GM21576 (cell line): ENCODE data around the gene TADA2A.
"Not testable (repeated sequence)": the region's sequence is repeated elsewhere in the genome, so short reads cannot be mapped to it uniquely, and the experiment has no call there.

Experiments used
- ATAC-seq: cut with Tn5 transposase; IDR thresholded peaks from one replicate; pipeline ENCODE4 v1.9.1; 2021; ENCODE audit warnings: mild to moderate bottlenecking, moderate library complexity; ENCODE audit not compliant: unreplicated experiment

TADA2A gene

DNA sequence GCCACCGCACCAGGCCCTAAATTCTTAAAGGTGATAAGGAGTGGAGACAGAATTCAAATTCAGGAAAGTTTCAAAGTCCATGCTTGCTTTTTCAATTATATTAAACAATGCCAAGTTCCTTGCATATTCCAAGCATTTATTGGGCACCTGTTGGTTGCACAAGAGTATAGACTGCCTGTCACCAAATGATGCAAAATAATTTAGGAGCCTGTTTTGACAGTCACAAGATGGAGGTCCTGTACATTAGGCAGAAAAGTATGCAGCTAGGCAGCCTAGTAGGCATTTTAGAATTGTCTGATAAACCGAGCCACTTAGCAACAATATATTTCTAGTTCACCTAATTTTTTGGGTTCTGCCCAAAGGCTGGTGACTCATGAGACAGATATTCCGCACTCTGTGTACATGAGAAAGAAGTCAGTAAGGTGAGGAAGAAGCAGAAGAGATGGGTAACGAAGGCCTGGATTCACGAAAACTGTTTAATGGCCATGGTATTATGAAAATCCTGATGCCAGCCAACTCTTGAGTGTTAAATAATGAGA is 7.4 kb upstream of the TADA2A start:
- no peak for ATAC-seq

DNA sequence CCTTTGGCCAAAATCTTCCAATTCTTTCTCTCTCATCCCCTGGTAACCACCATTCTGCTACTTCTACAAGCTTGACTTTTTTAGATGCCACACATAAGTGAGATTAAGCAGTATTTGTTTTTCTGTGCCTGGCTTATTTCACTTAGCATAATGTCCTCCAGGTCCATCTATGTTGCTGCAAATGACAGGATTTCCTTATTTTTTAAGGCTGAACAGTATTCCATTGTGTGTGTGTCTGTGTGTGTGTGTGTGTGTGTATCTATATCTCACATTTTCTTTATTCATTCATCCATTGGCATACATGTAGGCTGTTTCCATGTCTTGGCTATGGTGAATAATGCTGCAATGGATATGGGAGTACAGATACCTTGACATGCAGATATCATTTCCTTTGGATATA is 6.2 kb upstream of the TADA2A start:
- ATAC-seq = no peak

DNA sequence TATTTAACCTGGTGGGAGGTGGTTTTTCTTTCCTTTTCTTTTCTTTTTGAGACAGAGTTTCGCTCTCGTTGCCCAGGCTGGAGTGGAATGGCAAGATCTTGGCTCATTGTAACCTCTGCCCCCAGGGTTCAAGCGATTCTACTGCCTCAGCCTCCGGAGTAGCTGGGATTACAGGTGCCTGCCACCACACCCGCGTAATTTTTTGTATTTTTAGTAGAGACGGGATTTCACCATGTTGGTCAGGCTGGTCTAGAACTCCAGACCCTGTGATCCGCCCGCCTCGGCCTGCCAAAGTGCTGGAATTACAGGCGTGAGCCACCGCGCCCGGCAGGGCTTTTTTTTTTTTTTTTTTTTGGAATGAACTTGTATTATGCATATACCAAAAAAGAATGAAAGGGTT is 1.2 kb upstream of the TADA2A start:
- not testable (repeated sequence) for ATAC-seq

DNA sequence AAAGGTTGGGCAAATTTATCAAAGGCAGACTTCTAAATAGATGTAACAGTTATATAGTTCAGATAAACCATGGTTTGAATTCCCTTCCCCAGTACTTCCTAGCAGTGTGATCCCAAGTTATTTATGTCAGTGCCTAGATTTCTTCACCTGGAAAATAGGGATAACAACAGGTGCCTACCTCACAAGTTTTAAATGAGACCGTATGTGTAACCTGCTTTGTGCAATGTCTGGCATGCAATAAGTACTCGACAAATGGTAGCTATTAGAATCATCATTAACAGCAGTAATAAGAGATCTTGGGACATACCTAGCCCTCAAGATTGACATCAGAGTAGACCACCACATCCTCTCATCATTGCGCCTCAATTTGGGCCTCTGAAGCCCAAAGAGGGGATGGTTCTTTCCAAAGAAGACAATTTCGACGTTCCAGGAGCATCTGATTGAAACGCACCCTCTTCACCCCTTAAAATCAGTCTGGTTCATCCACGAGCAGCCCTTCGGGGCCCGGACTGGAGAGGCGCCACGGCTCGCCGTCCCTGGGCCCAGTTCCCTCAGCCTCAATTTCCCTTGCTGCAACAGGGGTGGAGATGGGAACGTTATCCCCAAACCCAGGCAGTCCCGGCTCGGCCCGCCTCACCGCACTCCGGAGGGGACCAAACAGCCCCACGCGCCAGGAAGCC is 591 bp upstream of the TADA2A start:
- ATAC-seq = no peak

DNA sequence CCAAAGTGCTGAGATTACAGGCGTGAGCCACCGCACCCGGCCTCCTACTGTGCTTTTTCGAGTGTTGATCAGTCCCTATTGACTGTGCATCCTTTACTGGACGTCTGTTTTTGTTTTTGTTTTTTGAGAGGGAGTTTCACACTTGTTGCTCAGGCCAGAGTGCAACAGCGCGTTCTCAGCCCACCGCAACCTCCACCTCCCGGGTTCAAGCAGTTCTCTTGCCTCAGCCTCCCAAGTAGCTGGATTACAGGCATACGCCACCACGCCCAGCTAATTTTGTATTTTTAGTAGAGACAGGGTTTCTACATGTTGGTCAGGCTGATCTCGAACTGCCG is 1.4 kb downstream of the TADA2A start:
- ATAC-seq = not testable (repeated sequence)

DNA sequence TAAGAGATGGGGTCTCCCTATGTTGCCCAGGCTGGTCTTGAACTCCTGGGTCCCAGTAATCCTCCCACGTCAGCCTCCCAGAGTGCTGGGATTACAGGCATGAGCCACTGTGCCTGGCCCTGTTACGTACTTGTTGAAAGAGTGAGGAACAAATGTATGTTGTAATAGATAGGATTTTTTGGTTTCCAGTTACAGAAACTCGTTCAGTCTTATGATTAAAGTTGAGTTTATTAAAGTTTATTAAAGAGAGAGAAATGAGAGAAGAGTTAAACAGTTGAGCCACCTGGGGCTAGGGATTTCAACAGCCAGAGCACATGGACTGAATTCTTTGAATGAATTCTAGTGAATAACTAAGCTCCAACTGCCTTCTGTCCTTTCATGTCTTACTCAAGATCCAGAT is 3.7 kb downstream of the TADA2A start:
- ATAC-seq = no peak

DNA sequence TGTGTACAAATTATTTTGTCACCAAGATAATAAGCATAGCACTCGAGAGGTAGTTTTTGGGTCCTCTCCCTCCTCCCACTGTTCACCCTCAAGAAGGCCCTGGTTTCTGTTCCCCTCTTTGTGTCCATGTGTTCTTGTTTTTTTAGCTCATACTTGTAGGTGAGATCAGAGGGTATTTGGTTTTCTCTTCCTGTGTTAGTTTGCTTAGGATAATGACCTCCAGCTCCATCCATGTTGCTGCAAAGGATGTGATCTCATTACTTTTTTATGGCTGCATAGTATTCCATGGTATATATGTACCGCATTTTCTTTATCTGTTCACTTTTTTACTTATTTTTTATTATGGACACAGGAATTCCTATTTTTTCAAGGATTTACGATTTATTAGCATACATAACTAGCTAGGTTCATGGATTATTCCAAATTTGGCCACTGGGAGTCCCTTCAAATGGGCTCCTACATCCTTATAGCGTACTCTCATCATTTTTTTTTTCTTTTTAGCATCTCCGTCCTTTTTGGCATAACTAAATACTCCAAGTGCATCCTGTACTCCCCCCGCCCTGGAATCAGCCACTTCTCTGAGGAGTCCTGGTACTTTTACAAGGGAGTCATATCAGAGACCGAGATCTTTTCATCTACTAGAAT is 7.3 kb downstream of the TADA2A start:
- no peak for ATAC-seq

DNA sequence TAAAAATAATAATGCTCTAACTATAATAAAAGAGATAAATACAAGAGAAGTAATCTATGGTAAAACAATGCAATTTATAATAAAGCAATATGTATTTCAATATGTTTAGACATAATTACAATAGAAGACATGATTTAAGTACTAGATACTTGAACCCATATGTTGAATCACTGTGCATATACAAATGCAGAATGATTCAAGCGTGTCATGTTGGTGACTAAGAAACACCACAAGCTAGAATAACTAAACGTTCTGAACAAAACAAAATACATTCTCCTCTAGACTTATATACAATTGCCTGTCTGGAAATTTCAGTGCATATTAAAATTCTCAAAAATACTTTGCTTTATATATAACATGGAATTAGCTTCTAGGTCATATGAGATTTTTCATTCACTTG is 11.2 kb downstream of the TADA2A start:
- ATAC-seq = no peak

DNA sequence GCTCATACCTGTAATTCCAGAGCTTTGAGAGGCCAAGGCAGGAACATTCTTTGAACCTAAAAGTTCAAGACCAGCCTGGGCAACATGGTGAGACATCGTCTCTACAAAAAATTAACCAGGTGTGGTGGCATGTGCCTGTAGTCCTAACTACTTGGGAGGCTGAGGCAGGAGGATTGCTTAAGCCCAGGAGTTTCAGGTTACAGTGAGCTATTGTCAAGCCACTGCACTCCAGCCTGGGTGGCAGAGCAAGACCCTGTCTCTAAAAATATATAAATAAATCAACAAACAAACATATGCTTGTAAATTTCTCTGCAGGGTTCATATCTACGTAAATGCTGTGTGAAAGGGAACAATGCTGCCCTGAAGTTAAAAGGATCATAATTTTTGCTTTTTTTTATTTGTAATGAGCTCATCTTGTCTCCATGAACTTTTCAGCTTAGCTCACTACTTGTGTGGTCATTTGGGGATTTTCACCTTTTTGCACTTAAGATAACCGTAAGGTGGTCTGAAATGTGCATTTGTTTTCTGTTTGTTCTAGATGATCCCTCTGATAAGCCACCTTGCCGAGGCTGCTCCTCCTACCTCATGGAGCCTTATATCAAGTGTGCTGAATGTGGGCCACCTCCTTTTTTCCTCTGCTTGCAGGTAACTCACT is 16.4 kb downstream of the TADA2A start:
- no peak for ATAC-seq

DNA sequence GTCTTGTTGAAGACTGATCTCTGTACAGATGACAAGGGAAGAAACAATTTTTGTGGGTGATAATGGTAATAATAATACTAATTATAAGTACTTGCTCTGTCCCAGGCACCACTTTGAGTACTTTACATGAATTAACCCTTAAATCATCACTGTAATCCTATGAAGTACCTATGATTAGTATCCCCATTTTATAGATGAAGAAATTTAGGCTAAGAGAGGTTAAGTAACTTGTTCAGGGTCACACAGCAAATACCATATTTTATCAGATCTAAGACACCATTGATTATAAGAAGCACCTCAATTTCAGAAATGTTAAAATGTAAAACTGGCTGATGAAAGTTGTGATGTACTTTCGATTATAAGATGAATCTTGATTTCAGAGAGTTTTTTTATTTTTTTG is 18.6 kb downstream of the TADA2A start:
- no peak for ATAC-seq

DNA sequence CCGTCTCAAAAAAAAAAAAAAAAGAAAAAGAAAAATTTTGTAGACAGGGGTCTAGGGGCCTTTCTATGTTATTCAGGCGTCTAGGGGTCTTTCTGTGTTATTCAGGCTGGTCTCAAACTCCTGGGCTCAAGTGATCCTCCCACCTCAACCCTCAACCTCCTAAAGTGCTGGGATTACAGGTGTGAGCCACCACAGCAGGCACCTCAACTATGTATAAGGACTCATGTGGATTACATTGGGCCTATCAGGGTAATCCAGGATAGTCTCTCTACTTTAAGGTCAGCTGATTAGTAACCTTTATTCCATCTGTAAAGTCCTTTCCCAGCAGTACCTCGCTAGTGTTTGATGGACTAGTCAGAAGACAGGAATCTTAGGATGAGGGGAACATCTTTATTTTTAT is 22.4 kb downstream of the TADA2A start:
- ATAC-seq = no peak

DNA sequence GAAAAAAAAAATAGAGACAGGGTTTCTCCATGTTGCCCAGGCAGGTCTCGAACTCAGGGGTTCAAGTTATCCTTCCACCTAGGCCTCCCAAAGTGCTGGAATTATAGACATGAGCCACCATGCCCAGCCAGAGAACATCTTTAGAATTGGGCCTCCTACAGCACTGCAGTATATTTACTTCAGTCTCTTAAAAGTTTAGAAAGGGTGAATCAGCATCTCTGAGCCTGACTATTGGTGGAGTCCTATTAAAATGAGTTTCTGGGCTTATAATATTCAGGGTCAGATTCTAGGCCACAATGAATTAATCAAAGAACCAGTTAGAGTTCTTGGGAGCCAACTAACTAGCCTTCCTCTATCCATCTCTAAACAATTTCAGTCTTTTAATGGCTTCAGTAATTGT is 22.8 kb downstream of the TADA2A start:
- ATAC-seq = no peak

DNA sequence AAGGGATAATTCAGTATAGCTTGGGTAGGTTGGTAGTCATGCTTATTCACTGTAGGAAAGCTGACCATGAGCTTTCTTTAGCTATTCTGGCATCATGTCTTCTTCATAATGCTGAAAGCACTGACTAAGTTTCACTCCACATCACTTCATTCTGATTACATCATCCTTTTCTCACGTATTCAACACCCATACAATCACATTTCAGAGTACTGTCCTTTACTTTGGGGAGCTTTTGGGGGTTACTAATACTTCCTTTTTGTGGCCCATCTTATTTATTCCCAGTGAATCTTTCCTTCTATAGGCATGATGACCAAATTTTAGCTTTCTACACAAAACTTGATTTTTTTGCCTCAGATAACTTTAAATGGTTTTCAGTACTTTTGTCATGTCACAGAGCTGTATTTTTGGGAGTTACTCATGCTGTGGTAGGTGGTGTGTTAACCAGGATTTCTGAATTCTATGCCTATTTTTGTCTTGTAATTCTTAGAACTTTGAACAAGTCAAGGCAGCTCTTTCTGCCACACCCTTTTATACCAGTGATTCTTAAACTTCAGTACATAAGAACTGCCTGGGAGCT is 23.5 kb downstream of the TADA2A start:
- ATAC-seq = no peak

DNA sequence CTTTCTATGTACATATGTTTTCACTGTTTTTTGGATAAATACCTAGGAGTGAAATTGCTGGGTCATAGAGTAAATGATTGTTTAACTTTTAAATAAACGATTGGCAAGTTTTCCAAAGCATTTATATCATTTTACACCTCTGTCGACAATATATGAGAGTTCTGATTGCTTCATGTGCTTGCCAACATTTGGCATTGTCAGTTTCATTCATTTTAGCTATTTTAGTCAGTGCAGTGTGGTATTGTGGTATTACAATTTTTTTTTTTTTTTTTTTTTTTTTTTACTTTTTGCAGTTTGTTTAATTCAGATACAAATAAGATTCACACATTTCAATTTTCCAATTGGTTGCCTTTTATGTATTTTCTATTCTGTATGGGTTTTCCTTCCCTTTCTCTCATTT is 26.0 kb downstream of the TADA2A start:
- ATAC-seq = no peak

DNA sequence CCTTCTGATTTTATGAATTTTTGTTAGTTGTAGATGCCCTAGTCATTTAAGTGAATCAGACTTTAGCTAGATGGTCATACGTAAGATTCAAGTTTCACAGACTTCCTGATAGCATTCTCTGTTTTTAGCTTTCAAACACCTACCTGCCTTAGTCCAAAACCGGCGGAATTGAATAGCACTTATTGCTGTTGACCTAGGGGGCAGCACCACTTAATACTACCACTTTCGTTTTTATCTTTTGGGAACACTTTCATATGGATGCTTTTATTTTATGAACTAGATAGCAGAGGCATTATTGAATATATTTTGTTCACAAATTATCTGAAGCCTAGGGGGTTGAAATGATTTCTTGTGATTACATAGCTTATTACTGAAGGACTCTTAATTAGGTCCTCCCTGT is 31.5 kb downstream of the TADA2A start:
- no peak for ATAC-seq

DNA sequence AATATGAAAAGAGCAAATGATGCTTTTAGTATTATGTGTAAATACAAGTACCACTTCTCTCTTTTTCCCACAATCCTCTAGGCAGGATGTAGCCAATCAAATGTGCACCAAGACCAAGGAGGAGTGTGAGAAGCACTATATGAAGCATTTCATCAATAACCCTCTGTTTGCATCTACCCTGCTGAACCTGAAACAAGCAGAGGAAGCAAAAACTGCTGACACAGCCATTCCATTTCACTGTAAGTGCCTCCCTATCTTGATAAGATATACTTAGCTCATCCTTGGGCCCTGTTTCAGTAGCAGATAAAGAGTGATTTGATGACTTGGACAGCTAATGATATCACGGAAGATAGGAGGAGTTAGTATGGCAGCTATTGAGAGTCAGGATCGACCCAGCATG is 33.7 kb downstream of the TADA2A start:
- ATAC-seq = no peak

DNA sequence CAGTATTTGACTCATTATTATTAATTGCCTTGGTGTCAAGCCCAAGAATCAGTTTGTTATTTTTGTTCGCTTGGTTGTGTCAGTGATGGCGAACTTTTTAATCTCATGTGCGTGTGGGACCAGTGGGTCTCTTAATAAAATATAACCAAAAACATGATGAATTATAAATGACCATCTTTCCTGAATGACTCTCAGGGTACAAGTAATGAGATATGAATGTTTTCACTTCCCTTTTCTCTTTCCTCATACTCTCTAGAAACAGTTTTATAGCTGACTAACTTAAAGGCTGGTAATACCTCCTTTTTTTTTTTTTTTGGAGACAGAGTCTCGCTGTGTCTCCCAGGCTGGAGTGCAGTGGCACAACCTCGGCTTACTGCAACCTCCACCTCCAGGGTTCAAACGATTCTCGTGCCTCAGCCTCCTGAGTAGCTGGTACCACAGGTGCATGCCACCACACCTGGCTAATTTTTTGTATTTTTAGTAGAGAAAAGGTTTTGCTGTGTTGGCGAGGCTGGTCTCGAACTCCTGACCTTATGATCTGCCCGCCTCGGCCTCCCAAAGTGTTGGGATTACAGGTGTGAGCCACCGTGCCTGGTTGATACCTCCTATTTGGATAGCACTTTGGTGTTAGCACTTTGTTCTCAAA is 34.8 kb downstream of the TADA2A start:
- ATAC-seq = not testable (repeated sequence)

DNA sequence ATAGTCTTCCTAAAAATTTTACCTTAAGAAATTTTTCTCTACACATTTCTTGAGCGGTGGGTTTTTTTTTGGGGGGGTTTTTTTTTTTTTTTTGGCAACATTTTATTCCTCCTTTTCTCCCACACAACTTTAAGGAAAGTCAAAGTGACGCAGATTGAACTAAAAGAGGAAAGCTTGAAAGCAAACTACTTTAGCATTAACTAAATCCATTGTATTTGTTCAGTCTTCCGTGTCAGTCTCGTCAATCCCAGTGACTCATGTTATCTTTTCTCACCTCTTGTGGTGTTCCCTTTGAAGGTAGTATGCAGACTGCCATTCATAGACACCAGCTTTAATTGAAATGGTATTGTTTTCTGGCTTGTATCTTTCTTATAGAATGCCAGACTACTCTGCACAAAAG is 39.3 kb downstream of the TADA2A start:
- no peak for ATAC-seq

DNA sequence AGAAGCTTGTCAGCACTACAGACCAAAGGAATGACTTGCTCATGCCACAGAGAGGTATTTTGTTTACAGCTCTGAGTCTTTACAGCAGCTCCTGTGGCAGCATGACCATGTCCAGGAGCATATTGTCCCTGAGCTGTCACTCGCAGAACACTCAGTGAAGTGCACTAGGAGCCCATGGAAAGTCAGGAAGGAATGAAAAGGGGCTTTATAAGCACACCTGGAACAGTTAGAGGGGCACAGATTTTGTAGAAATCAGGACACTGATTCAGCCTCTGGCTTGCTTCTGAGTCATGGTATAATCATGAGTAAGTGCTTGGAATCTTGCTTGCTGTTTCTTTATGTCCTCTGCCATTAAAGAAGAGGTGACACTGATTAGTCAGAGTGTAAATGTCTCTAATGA is 41.0 kb downstream of the TADA2A start:
- ATAC-seq = no peak

DNA sequence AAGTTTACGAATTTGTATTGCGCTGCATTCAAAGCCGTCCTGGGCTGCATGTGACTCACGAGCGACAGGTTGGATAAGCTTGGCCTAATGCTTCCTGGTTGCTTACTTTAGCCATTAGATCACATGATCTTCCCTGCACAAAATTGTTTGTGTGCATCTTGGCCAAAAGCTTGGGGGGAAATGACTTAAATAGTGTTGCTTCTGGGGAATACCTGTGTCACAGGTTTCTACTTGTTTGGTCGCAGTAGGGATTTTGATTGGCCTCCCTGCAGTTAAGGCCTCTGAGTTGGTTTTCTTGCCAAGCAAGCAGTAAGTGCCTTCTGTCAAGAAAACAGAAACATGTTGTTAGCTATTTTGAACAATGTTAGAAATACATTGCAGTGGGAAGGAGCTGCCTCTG is 43.4 kb downstream of the TADA2A start:
- ATAC-seq = no peak

DNA sequence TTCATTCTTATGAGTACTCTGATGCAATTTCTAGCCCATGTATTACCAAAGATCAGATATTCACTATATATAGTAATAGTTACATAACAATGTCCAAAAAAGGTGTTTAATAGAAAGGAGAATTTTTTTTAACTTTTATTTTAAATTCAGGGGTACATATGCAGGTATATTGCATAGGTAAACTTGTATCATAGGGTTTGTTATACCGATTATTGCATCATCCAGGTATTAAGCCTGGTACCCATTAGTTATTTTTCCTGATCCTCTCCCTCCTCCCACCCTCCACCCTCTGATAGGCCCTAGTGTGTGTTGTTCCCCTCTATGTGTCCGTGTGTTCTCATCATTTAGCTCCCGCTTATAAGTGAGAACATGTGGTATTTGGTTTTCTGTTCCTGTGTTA is 51.1 kb downstream of the TADA2A start:
- not testable (repeated sequence) for ATAC-seq
